OCI-LY7 (cell line): ENCODE data around the gene C2CD5.

Experiments used
- CTCF ChIP-seq: fragments of 200-600 bp; sonication (generic); conservative IDR thresholded peaks from 2 replicates; pipeline ENCODE4 v1.5.1; 2014; ENCODE audit warnings: mild to moderate bottlenecking, antibody characterized with exemption, low read length, moderate library complexity, mixed read lengths
- EZH2phosphoT487 ChIP-seq: fragments of 200-600 bp; sonication (generic); IDR thresholded peaks from 2 replicates; pipeline ENCODE4 v1.6.1; 2018; ENCODE audit warnings: low read depth, borderline replicate concordance, mild to moderate bottlenecking, mixed run types, antibody characterized with exemption, low read length, moderate library complexity, mixed read lengths

- TF ChIP-seq CTCF, result peak; percentile 52; the same call in 1 of the 2 replicates
- no peak for TF ChIP-seq EZH2phosphoT487
These were observed at the start of gene C2CD5 for GRCh38 chr12:22544038-22544979.
